ENCODE data around the gene LPP.

Gene LPP

DNA sequence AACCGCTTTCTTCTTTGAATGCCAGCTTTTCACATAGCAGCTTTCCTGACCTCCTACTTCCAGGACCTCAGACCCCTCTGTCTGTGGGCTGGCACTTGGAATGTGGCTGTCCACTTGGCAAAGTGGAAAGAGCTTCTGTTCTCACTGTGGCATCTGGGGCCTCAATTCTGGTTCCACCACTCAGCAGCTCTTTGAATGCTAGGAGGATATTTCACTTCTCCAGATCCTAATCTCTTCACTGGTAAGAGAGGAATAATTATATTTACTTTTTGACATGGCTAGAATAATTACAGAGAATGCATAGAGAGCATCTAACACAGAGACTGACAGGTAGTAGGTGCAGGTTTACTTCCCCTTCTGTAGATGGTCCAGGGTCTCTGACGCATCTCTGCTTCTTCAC is 405.9 kb downstream of the LPP start:
- DNase-seq (ENCODE audit: low read depth), result no peak

DNA sequence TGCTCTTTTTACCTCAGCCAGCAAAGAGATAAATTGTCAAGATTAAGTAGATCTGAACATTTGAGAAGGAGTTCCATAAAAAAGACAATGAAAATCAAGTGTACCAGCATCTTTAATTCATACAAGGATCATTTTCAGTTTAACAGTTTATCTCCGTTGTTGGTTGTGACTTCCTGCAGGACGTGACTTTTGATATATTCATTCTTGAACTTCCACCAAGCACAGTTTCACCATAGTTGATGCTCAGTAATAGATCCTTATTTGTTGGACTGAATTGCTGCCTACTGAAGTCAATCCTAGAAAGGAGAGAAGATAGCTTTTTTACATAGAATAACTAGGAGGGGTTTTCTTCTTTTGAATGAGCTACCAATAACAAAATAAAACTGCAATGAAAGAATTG is 408.2 kb downstream of the LPP start:
- DNase-seq (ENCODE audit: low read depth), result no peak

DNA sequence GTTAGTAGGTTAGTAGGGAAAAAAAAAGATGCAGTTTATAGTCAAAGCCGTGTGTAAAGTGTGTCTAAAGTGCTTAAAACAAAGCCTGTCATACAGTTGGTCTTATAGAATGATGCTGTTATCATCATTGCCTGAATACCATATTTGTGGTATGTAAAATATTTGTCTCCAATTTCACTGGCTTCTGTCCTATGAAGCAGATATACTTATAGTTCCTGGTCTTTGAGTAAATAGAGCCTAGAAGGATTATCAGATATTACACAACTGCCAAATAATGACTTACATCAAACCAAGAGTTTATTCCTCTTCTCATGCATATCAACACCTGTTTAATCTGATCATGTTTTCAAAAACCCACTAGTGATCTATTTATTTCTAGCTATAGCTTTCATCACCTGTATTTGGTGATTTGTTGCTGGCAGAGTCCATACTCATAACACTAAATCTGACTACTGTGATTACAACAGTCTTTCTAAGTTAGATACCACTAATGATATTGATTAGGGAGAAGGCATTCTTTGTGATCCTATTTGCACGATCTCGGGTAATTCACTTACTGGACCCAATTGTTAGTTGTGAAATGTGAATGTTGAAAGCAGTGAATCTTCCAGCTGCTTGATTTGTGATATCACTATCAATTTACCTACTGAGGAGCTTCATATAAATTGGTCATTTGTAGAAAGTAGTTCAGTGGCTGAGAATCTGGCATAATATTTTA is 413.7 kb downstream of the LPP start:
- no peak for DNase-seq (ENCODE audit: low read depth)

DNA sequence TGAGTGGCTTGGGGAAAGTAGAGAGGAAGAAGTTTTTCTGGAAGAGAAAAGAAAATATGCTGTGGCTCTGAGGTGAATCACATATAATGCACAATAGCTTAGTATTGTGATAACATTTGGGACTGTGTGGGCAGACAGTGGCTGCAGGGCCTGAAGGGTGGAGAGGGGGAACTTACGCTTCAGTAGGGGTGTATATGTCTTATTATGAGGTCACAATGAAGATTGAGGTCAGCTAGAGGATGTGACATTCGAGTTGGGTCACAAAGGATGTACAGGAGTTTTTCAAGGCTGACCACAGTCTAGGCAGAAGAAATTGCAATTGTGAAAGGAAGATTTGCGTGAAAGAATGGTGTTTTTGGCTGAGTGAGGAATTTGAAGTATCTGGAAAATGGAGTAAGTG is 414.8 kb downstream of the LPP start:
- DNase-seq (ENCODE audit: low read depth), result no peak

DNA sequence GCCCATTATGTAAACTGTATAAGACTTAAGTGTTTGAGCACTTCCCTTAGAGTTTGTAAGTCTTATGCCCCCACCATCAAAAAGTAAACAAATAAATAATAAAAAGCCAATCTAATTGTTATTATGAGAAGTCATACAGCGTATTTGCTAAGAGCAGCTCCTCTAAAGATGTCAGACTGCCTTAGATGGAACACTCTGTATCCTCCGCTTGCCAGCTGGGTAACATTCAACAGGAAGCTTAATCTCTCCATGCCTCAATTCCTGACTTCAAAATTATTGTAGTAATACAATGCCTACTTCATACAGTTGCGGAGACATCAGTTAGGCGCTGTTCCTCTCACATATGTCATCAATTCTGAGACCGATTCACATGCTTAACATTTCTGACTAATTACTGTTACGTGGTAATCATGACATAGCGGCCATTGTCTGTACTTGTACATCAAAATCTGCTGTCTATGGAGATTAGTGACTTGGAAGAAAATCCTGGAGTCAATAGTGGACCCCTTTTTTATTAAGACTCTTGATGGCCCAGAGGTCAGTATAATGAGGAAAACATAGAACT is 417.7 kb downstream of the LPP start:
- no peak for DNase-seq (ENCODE audit: low read depth)

DNA sequence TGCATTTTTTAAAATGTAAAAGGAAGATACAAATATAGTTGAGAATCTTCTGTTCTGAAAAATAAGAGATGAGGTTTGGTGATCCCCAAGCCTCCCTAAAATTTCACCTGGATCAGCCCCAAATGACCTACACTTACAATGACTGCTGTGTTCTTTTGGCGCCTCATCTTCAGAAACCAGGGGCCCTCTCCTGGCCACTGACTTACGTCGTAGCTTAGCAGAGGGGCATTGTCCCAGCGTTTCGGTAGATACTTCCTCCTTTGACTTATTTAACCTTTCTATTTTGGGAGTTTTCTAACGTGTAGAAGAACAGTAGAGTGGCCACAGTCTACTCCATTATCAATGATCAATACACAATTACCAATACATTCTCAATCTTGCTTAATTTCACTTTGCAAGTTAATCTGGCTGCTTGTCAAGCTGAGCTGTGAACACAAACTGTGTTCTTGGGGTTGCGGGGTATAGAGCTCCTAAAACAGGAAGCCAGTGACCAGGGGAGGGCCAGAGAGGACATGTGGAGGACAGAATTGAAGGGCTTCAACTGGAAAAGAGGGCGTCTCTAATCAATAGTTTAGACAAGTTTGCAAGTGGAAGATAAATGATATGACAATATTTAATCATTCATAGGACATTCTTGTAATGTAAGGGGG is 419.5 kb downstream of the LPP start:
- DNase-seq (ENCODE audit: low read depth), result no peak

DNA sequence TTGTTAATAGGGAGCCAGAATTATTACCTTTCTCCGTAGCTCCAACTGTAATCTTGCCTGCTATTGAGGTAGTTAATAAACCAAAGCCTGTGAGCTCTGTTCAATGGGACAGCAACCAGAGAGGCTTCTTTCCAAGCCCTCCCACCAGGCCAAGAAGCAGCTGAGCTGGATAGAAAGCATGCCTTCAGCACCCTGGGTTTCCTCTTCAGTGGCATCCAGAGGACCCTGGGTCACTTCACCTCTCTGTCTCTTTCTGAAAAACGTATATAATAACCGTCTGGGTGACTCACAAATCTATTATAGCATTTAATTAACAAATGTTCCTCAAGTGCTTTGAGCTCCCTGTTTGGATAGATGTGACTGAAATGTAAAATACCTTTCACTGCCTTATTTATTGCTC is 420.0 kb downstream of the LPP start:
- DNase-seq (ENCODE audit: low read depth), result no peak

DNA sequence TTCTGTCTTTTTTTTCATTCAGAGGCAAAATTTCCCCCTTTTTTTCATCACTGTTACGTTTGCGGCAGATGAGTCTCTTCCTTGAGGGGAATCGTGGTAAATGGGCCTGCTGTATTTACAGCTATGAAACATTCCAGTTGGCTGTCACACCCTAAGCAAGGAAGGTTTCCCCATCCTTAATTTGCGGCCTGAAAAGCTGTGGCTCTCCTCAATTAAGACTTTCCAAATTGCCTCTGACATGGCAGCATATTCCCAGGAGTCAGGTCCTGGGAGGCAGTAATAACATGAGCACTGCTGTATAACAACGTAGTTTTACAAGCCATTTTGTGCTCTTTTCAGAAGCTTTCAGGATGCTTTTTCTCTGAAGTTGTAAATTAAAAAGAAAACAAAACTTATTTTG is 420.9 kb downstream of the LPP start:
- no peak for DNase-seq (ENCODE audit: low read depth)

DNA sequence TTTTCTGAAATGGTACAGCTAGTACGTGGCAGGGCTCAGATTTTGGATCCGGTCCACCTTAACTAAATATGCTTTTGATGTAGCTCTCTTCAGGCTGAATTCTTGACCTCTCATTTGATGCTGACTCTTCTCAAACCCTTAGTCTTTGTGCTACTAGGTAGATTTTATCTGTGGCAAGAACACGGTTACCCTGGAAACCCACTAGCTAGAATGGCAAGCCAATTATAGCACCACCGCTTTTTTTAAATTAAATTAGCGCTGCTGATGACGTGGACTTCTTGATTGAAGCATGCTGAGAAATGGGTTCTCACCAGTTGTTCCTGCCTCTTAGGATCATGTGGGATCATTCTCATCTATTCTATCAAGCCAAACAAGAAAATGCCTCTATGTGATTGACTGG is 421.5 kb downstream of the LPP start:
- DNase-seq (ENCODE audit: low read depth), result no peak

DNA sequence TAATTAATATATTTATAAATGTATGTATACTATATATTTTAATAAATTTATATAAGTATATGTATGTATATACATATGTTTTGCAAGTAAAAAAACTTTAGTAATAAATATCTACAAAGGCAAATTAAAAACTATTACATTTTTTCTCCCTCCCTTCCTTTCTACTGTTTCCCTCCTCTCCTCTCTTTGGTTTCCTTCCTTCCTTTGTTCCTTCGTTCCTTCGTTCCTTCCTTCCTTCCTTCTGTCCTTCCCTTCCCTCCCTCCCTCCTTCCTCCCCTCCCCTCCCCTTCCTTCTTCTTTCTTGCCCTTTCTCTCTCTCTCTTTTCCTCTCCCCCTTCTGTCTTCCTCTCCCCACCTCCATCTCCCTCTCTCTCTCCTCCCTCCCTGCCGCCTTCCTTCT is 423.6 kb downstream of the LPP start:
- no peak for DNase-seq (ENCODE audit: low read depth)

DNA sequence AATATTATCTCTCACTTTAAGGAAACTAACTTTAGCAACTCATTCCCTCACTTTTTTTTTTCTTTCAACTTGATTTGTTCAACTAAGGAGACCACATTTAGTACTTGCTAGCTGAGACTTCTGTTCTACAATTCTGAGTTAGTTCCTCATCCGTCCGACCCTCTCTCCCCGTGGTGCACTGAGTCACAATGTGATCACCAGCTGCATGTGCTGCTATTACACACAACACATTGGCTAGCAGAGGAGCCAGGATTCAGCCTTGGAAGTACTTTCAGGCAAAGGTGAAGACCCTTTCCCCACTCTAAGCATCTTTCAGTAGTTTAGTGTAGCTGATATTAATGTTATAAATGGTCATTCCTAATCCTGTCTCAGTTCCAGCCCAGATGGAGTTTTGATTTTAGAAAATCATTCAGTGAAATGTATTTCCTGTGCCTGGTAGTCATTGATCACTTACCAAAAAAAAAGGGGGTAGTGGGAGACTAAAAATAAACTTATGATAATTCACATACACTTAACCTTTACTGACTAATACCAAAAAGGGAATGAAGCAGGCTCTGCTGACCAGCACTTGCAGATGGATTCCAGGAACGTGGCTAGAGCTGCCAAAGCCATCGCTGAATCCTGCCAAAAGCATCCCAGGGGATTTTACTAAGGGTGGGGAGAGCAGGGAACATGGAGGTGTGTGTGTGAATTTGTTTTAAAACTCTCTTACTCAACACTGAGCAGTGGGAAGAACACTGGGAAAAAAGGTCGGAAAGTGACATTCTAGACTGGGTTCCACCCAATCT is 424.8 kb downstream of the LPP start:
- peak; percentile 31 for DNase-seq (ENCODE audit: low read depth)

DNA sequence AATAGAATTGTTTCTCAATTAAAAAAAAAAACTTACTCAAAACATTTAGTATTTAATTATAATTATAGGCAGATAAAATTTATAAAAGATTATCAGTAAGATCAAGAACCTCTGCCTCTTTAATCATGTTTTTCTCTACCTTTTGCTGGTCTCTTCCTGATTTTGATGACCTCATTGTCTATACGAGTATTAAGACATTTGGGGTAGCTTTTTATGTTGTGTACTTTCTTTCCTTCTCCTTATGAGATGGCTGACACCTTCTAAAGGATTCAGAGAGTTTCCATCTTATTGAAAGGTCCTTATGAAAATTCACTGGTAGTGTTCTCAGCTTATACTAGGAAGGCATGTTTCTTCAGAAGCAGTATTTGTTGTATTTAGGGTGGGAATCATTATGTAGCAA is 426.3 kb downstream of the LPP start:
- DNase-seq (ENCODE audit: low read depth), result no peak

DNA sequence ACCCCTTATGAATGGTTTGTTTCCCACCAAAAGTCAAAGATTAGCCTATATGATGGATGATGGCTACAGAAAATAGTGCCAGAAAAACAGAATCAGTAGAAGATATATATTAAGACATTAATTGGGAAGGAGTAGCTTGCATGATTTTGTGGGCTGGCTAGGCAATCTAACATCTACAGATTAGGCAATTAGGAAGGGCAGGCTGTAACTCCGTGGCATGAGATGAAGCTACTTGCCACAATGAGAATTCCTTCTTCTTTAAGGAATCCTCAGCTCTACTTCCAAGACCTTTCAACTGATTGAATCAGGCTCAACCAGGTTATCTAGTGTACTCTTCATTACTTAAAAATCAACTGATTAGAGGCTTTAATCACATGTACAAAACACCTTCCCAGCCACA is 426.7 kb downstream of the LPP start:
- no peak for DNase-seq (ENCODE audit: low read depth)

DNA sequence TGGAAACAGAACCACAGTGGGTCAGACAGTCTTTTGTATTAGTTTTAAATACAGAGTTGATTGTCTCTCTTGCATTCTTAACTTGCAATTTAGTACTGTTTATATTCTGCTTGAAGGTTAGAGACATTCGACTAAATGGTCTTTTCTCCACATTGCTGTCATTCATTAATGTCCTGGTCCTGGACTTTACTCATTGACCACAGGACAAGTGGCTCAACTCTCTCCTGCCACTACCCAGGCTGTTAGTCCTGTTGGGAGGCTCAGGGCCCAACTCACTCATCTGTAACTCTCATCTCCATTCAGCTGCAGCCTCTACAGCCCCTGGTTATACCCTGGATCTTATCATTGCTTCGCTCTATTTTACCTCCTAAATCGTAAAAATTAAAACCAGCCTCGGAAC is 427.4 kb downstream of the LPP start:
- DNase-seq (ENCODE audit: low read depth), result no peak

DNA sequence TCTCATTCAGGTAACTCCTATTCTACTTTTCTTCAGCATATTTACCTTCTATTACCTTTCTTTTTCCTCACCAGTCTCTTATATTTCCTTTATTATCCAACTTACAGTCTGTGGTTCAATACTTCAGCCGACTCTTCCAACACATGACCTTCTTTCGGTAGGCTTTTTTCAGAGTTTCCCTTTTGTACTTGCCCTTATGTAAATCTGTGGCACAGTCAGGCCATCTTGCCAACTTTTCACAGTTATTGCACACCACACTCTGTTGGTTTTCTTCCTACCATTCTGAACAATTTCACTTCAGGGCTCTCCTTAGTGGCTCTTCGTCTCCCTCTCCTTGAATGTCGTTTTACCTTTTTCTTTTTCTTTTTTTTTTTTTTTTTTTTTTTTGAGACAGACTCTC is 427.8 kb downstream of the LPP start:
- DNase-seq (ENCODE audit: low read depth), result no peak

DNA sequence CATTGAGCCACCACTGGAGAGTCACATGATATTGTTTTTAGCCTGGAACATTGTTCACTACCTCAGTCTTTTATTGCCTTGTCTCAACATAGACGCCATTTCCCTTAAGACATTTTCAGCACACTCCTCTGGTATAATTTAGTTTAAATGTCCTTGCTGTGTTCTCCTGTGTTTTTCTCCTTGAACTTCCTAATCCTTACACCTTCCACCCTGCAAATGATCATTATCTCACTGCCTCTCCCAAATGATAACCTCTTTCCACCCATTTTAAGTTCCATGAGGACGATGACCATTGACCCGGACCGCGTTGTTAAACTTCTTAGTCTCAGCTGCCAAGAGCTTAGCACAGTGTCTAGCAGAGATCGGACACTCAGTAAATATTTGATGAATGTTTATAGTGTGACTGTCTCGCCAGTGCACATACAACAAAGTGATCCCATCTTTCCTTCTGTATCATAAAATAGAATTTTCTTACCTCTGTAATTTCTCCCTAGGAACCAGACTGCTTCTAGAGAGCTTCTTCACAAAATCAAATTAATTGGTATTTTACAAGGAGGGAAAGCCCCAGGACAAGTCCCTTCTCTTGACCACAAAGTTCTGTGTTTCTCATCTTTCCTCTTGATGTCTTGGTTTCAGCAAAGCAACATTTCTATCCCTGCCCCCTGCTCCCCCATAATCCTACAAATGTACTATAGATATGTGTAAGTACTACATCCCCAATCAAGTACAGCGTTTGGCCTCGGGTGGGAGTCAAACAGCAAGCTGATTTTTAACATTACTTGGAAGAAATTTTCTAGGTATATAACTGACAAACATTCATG is 429.6 kb downstream of the LPP start:
- DNase-seq (ENCODE audit: low read depth), result no peak

DNA sequence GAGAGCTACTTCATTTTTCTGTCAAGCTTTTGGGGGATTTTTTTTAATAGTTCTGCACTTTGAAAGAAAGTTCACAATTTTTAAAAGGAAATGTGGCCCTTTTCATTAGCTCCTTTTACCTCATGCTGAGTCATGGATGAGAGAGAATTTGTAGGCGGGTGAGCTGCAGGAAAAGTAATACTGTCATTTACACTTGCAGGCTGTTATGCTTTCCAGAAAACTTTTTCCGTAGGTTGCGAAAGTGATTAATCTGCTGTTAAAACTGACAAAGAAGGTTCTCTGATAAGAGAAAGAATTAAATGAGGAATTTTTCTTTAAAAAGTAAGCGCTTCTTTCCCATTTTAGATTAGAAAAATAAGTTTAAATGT is 430.2 kb downstream of the LPP start:
- peak; percentile 43 for DNase-seq (ENCODE audit: low read depth)

DNA sequence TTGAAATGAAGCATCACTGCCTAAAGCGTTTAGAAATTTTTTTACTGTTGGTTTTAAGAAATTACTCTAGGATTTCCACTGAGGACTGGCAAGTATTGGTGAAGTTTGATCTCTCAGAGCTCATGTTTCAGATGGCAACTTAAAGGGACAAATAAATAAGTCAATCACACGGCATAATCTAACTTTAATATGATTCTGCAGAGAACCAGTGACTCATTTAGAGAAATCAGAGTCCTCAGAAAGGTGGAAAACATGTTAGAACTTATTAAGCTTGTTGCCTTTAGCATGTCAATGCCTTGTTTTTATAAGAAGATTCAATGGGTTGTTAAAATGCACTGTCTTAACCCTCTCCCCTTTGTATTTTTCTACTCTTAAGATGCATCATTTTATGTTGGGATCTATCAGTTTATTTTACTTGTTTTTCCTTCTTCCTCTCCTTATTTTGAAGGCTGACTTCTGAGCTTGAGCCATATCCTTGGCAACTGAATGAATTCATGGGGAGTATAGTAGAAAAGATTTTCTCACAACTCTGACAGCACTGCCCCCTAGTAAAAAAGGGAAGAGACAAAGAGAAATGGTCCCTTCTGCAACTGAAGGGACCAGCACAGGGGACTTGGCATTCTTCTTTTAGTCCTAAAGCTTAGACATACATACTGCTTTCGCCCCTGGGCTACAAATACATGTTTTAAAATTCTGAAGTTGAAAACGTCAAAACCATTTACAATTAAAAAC is 431.2 kb downstream of the LPP start:
- DNase-seq (ENCODE audit: low read depth), result no peak

DNA sequence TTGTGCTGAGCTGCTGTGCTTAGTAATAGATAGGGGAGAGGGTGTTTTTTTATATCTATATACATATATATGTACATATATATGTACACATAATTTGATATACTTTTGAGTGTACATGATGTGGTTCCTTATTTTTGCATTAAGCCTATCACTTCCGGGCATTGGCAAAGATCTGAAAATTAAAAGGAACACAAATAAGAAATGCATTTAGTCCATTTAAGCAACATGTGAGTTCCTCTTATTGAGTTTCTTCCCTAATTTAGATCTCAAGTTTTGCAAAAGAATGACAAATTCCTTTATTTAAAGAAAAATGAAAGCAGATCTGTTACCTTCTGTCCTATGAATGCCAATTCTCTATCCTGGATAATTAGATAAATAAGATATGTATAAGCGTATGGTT is 435.1 kb downstream of the LPP start:
- no peak for DNase-seq (ENCODE audit: low read depth)

DNA sequence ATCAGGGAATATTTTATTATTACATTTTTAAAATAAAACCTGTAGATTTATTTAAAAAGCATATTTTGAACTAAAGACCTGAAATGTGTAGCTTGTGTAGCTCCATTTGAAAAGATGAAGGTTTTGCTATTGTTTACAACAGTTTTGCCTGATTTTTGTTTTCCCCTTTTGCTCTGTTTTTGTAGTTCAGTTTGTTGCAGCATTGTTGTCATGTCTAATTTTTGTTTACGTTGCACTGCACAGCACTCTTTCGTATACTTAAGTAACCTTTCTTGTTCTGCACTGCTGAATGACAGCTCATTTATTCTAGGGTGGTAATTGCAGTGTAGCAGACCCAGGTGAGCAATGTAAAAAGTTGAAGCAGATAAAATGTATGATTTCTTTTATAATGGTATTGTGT is 435.8 kb downstream of the LPP start:
- no peak for DNase-seq (ENCODE audit: low read depth)

DNA sequence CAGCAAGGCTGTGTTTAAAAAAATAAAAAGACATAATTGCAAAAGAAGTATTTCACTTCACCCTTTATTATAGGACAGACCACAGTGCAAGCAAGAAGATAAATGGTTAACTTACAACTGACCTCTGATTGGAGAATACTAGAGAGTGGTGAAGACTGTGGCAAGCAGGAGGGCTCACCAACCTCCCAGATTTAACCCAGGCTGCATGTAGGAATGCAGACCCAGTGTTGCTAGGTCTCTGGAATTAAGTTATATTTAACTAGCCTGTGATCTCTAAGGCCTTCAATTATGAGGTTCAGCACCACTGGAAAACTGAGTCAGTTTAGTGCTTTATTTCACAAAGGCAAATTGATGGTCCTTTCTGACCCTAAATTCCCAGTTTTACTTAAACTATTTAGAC is 436.6 kb downstream of the LPP start:
- no peak for DNase-seq (ENCODE audit: low read depth)

DNA sequence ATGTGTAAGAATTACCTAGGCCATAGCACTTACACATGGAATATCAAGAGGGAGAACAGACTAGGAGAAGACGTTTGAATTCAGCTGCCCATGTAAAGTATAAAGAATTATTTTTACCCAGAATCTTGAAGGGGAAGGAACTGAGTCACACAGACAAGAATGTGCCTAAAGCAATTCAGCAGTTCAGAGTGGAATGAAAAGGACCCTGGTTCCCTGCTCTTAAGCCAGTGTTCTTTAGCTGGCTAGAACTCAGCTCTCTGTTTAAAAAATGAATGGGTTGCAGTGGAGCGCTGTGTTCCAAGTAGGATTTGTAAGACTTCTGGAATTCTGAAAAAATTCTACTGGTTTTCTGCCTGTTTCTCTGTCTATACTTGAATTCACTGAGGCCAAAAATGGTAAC is 440.2 kb downstream of the LPP start:
- peak; percentile 73 for DNase-seq (ENCODE audit: low read depth)

All from HS-5 (cell line).